IMR-90 (cell line): Measurements from ENCODE around the gene CROCC. TPM values are rescaled to one million over a fixed set of nuclear protein-coding genes. Genes with fewer than 3 reads are reported as not detected.

Source experiments
- ATAC-seq: fragments of 200-7000 bp; cut with Tn5 transposase; 2 replicates; pipeline ENCODE4 v1.9.1; 2020; ENCODE audit warnings: low read depth, mild to moderate bottlenecking, moderate library complexity
- BruUV-seq: library from RNA; stranded (reverse); fragments of 400-500 nt; replicated peaks from 2 replicates; lab custom pipeline; 2021; lab: Mats Ljungman, UMichigan
- CTCF ChIA-PET: fragments of 300-600 bp; formaldehyde crosslinking; extraction: SDS; loops from one replicate; lab custom pipeline; 2021; ENCODE audit warnings: antibody characterized with exemption; lab: Yijun Ruan, JAX
- POLR2A ChIA-PET: fragments of 300-600 bp; sonication (Branson Sonifier 250); formaldehyde crosslinking; loops from one replicate; lab custom pipeline; 2022; ENCODE audit warnings: antibody characterized with exemption; ENCODE audit not compliant: unreplicated experiment; lab: Charles Lee
- DNase-seq: peaks from one replicate; pipeline ENCODE4 v3.0.0; 2013
- H2AFZ ChIP-seq: replicated peaks from 2 replicates; pipeline ENCODE3; 2013; ENCODE audit warnings: low read length, mild to moderate bottlenecking; ENCODE audit not compliant: poor library complexity
- H2AK5ac ChIP-seq: 2 replicates; pipeline ENCODE4 v1.6.1; 2013; ENCODE audit warnings: low read depth, low read length, inconsistent platforms
- H2AK9ac ChIP-seq: replicated peaks from 2 replicates; pipeline ENCODE3; 2013; ENCODE audit warnings: mild to moderate bottlenecking, low read depth, low read length, moderate library complexity; ENCODE audit not compliant: poor library complexity
- H2BK120ac ChIP-seq: 2 replicates; pipeline ENCODE4 v1.6.1; 2013; ENCODE audit warnings: low read depth, low read length, inconsistent platforms
- H2BK15ac ChIP-seq: 3 replicates; pipeline ENCODE4 v1.6.1; 2013; ENCODE audit warnings: low read depth, low read length, inconsistent platforms
- H2BK20ac ChIP-seq: 2 replicates; pipeline ENCODE4 v1.6.1; 2013; ENCODE audit warnings: low read depth, mild to moderate bottlenecking, inconsistent platforms, low read length, moderate library complexity
- H2BK5ac ChIP-seq: 2 replicates; pipeline ENCODE4 v1.6.1; 2013; ENCODE audit warnings: mild to moderate bottlenecking, low read depth, low read length, inconsistent platforms; ENCODE audit not compliant: poor library complexity, severe bottlenecking
- H3K14ac ChIP-seq: replicated peaks from 2 replicates; pipeline ENCODE4 v1.6.1; 2013; ENCODE audit warnings: low read depth, low read length, inconsistent platforms
- H3K18ac ChIP-seq: 2 replicates; pipeline ENCODE4 v1.6.1; 2013; ENCODE audit warnings: low read depth, low read length, control low read depth
- H3K23ac ChIP-seq: 2 replicates; pipeline ENCODE4 v1.6.1; 2013; ENCODE audit warnings: low read depth, low read length, inconsistent platforms
- H3K27ac ChIP-seq: 2 replicates; pipeline ENCODE4 v1.5.1; 2013; ENCODE audit warnings: mild to moderate bottlenecking, control low read depth, low read length; ENCODE audit not compliant: insufficient read depth
- H3K27me3 ChIP-seq: 2 replicates; pipeline ENCODE4 v1.6.1; 2013; ENCODE audit warnings: low read length; ENCODE audit not compliant: control insufficient read depth, insufficient read depth
- H3K36me3 ChIP-seq: 2 replicates; pipeline ENCODE4 v1.6.1; 2013; ENCODE audit warnings: low read length, mixed read lengths; ENCODE audit not compliant: control insufficient read depth, insufficient read depth
- H3K4ac ChIP-seq: 2 replicates; pipeline ENCODE4 v1.6.1; 2013; ENCODE audit warnings: low read depth, low read length, inconsistent platforms
- H3K4me1 ChIP-seq: 2 replicates; pipeline ENCODE4 v1.6.1; 2013; ENCODE audit warnings: low read length, mixed read lengths; ENCODE audit not compliant: control insufficient read depth, insufficient read depth
- H3K4me2 ChIP-seq: 2 replicates; pipeline ENCODE4 v1.6.1; 2013; ENCODE audit warnings: low read depth, mild to moderate bottlenecking, control low read depth, low read length, moderate library complexity
- H3K4me3 ChIP-seq: 2 replicates; pipeline ENCODE4 v1.5.1; 2013; ENCODE audit warnings: low read depth, mild to moderate bottlenecking, control low read depth, low read length, moderate library complexity; ENCODE audit not compliant: insufficient read depth
- H3K56ac ChIP-seq: 2 replicates; pipeline ENCODE4 v1.6.1; 2013; ENCODE audit warnings: low read length, inconsistent platforms; ENCODE audit not compliant: insufficient read depth; ENCODE audit errors: extremely low read depth
- H3K79me1 ChIP-seq, 2 experiments: 2 replicates each; pipeline ENCODE4 v1.6.1; 2013; ENCODE audit warnings: low read length in 2 of 2, inconsistent platforms in 1 of 2, low read depth in 1 of 2
- H3K9ac ChIP-seq: 2 replicates; pipeline ENCODE4 v1.6.1; 2013; ENCODE audit warnings: low read depth, low read length, control low read depth
- H3K9me1 ChIP-seq: 2 replicates; pipeline ENCODE4 v1.6.1; 2013; ENCODE audit warnings: low read length, inconsistent platforms; ENCODE audit not compliant: insufficient read depth
- H3K9me3 ChIP-seq: 2 replicates; pipeline ENCODE4 v1.6.1; 2013; ENCODE audit warnings: low read length; ENCODE audit not compliant: control insufficient read depth, insufficient read depth
- H4K20me1 ChIP-seq: 2 replicates; pipeline ENCODE4 v1.6.1; 2013; ENCODE audit warnings: low read length, inconsistent platforms; ENCODE audit not compliant: insufficient read depth
- H4K5ac ChIP-seq: 2 replicates; pipeline ENCODE4 v1.6.1; 2013; ENCODE audit warnings: mild to moderate bottlenecking, low read depth, low read length, control low read depth
- H4K8ac ChIP-seq, 2 experiments: 2 replicates each; pipeline ENCODE4 v1.6.1; 2013; ENCODE audit warnings: low read depth in 2 of 2, low read length in 2 of 2, control low read depth in 1 of 2, inconsistent platforms in 1 of 2
- H4K91ac ChIP-seq: 2 replicates; pipeline ENCODE4 v1.6.1; 2013; ENCODE audit warnings: low read depth, low read length, inconsistent platforms; ENCODE audit not compliant: insufficient read depth
- WGBS, 2 experiments: methylation state at CpG; one replicate each; pipeline versions ENCODE4 v1.1.5 to v1.1.7; 2013; ENCODE audit warnings: missing lambda C conversion rate in 2 of 2; ENCODE audit not compliant: insufficient read length in 1 of 2; ENCODE audit errors: extremely low coverage in 2 of 2; 5-methylcytosine and 5-hydroxymethylcytosine counted together
- dilution Hi-C: fragments of 300-500 bp; cut with HindIII; formaldehyde crosslinking; loops from one replicate; pipeline ENCODE4 v1.14.3; 2018; ENCODE audit warnings: low sequenced_read_pairs; ENCODE audit not compliant: unreplicated experiment
- in situ Hi-C: fragments of 300-500 bp; cut with MboI; formaldehyde crosslinking; loops from 3 replicates; pipeline ENCODE4 v1.14.3; 2019; ENCODE audit warnings: low sequenced_read_pairs, inconsistent platforms, mixed read lengths
- intact Hi-C: fragments of 100-400 bp; cut with micrococcal nuclease; formaldehyde crosslinking; loops from 2 replicates; pipeline ENCODE4 v1.10.0; 2022
- polyA plus RNA-seq, 3 experiments: library from polyadenylated mRNA; depleted of rRNA; stranded (reverse); fragments of >200 nt; gene quantifications; 2 replicates each; pipeline ENCODE4 v1.2.3, GENCODE V29; 2012; ENCODE audit warnings: low replicate concordance in 1 of 3
- total RNA-seq: library from RNA; depleted of rRNA; stranded (reverse); fragments of >200 nt; gene quantifications from 2 replicates; pipeline ENCODE4 v1.2.3, GENCODE V29; 2012
- TF ChIP-seq, protein P1 (sequence below): fragments of 150-350 bp; IDR thresholded peaks from 2 replicates; pipeline ENCODE4 v1.6.1; 2017; ENCODE audit warnings: mild to moderate bottlenecking, antibody characterized with exemption, low read length, low read depth

Gene CROCC
- total and polyA plus RNA-seq, 2 of the 4 experiments (the other 2 are of a cell fraction) = 7.5 to 13.7 TPM

DNA sequence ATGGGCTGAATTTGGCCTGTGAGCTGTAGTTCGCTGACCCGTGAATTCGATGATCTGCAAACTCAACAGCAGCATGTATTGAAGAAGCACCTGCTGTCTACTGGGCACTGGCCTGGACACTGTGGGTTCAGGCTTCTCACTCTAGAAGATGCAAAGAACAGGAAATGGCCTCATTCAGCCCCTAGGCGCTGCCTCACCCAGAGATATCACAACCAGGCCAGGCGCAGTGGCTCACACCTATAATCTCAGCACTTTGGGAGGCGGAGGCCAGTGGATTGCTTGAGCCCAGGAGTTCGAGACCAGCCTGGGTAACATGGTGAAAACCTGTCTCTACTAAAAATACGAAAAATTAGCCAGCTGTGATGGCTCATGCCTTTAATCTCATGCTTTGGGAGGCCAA is 35.0 kb downstream of the CROCC start:
- no peak overlapping the region for H3K14ac ChIP-seq
- H3K4me2 ChIP-seq = no peak overlapping the region
- TF ChIP-seq, protein P1, sequence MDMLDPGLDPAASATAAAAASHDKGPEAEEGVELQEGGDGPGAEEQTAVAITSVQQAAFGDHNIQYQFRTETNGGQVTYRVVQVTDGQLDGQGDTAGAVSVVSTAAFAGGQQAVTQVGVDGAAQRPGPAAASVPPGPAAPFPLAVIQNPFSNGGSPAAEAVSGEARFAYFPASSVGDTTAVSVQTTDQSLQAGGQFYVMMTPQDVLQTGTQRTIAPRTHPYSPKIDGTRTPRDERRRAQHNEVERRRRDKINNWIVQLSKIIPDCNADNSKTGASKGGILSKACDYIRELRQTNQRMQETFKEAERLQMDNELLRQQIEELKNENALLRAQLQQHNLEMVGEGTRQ = no peak
- H3K9me3 ChIP-seq = no peaks in the 10 kb centered on the region
- no peak overlapping the region for H2AK5ac ChIP-seq
- H2BK15ac ChIP-seq = no peak overlapping the region
- DNase-seq (no peak), ATAC-seq (no peak)
- H3K27ac ChIP-seq = no peak overlapping the region
- peaks cover 2% of the 10 kb centered on the region; the same call in 1 of the 2 replicates for H3K9me1 ChIP-seq
- dilution Hi-C loops (no loop called here), intact Hi-C loops (no loop called here), in situ Hi-C loops (no loop called here)
- no peak overlapping the region for H2BK120ac ChIP-seq
- peaks cover 1% of the 10 kb centered on the region; the same call in 1 of the 2 replicates for H3K4me1 ChIP-seq
- no peak overlapping the region for H3K23ac ChIP-seq
- no peak overlapping the region for H2AK9ac ChIP-seq
- H3K56ac ChIP-seq = no peak overlapping the region
- CTCF ChIA-PET = interaction anchor here (0.6 kb wide), 1 partner anchor 15 kb away, joined by 3 read pairs; no protein-coding TSS in a partner anchor
- POLR2A ChIA-PET = no interaction called here
- no peak overlapping the region for H2BK20ac ChIP-seq
- H3K18ac ChIP-seq = no peak overlapping the region
- H3K4ac ChIP-seq = no peak overlapping the region
- H4K5ac ChIP-seq = no peak overlapping the region
- 95% methylated on average over 7 of the region's 8 CpGs; no CpG with 5 or more reads in 1 of the 2 experiments for WGBS, 2 experiments
- no peak overlapping the region for H2BK5ac ChIP-seq
- no peak overlapping the region for H3K4me3 ChIP-seq
- H2AFZ ChIP-seq = no peak overlapping the region
- no peaks in the 10 kb centered on the region for H4K20me1 ChIP-seq
- no peak overlapping the region for H4K8ac ChIP-seq
- BruUV-seq = no TSS peak
- H3K27me3 ChIP-seq = no peaks in the 10 kb centered on the region
- 0 out of 4 replicates have a peak, but pooled peaks cover 0 to 3% of the 10 kb centered on the region in 2 experiments for H3K79me1 ChIP-seq
- no peak overlapping the region for H4K91ac ChIP-seq
- H3K9ac ChIP-seq = no peak overlapping the region
- H3K36me3 ChIP-seq = peaks cover 7% of the 10 kb centered on the region
